ENCODE measurements around the gene ZNF536. TPM values are rescaled to one million over a fixed set of nuclear protein-coding genes. Genes with fewer than 3 reads are reported as not detected.

ZNF536 gene
- total RNA-seq (2022; extraction: Qiagen RNA extraction; ENCODE audit: low read depth) = 0.03 TPM in 1 of 5 replicates, not detected in the others

DNA sequence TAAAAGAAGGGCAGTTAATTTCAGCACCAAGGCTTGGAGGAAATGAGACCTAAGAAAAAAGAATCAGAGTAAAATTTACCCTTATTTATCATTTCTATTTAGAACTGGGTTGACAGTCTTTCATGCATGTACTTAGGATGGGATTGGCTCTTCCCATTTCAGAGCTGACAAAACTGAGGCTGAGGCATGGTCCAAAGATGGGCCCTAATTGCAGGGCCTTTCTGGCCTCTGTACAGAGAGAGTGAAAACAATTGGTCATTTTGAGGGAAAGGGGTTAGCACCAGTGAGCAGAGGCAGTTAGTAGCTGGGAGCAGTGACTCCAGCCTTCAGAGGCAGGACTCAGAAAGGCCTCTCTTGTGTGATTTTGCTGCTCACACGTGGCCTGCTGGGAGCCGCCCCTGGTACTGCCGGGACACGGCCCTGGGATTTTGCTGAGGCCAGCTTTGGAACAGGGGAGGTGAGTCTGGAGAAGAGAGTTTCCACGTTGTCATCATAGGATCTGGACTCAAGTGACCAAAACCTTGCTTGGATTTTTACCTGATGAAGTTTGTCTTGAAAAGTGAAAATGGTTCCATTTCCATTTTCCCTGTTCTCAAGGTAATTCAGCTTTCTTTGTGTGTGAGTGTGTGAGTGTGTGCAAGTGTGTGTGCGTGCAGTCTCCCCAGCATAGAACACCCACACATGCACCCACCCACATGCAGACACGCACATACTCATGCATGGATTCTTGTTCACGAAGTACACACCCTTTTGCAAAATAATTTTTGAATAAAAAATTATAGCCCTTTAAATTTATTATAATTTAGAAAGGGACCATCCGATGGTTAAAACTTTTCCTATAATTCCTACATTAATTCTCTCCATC, at the start of gene ZNF536:
Gene ZNF536 (plus strand): TSS at position 425 of the 865 bp plus-strand sequence. CDS start 71,179 bp downstream, outside the sequence.

